ENCODE results near the gene NDUFA11.

NDUFA11 gene

GRCh38 chr19:5937550-5937949 is 34.0 kb upstream of the NDUFA11 start:
- Histone ChIP-seq H3K4me3 (ENCODE audit: low read depth in 1 of 2, low read length in 2 of 2) (no peak overlapping the region), H3K27me3 (ENCODE audit: insufficient read depth, low read length, poor library complexity) (no peaks in the 10 kb centered on the region), H4K20me1 (ENCODE audit: insufficient read depth, low read length) (peaks cover 78% of the 10 kb centered on the region), H3K4me1 (ENCODE audit: insufficient read depth, low read length) (no peaks in the 10 kb centered on the region), H3K9ac (ENCODE audit: low read depth, low read length) (no peak overlapping the region), H3K9me3 (ENCODE audit: insufficient read depth, low read length, severe bottlenecking) (no peaks in the 10 kb centered on the region), H3K27ac (ENCODE audit: low read length) (no peak overlapping the region), H3K4me2 (ENCODE audit: insufficient read depth, low read length) (no peak overlapping the region), H3K36me3 (ENCODE audit: insufficient read depth, low read length) (peaks cover 83% of the 10 kb centered on the region), H3K79me2 (ENCODE audit: insufficient read depth, low read length) (peaks cover 97% of the 10 kb centered on the region), H2AFZ (ENCODE audit: low read depth, low read length) (no peak overlapping the region)
- no peak for DNase-seq
- ATAC-seq (ENCODE audit: insufficient read depth, low read depth): no peak
- no peak for TF ChIP-seq CTCF (IDR thresholded peaks at IDR 0.05; ENCODE audit: borderline replicate concordance, extremely low read depth, low read length, poor library complexity, severe bottlenecking)
- no peak for TF ChIP-seq EZH2 (IDR thresholded peaks at IDR 0.05; ENCODE audit: borderline replicate concordance, low read depth, low read length, severe bottlenecking)

DNA sequence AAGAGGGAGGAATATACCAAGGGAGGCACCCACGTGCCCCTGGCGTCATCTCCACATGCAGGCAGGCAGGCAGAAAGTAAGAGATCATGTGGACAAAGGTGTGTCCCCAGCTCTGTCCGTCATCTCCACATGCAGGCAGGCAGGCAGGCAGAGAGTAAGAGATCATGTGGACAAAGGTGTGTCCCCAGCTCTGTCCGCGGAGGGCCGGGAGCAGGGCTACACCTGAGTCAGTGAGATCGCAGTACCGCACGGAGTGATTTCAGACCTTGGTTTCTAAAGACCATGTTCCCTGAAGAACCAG is 32.7 kb upstream of the NDUFA11 start:
- no peak for ATAC-seq (ENCODE audit: insufficient read depth, low read depth)
- DNase-seq: no peak
- Histone ChIP-seq H3K79me2 (ENCODE audit: insufficient read depth, low read length) (peaks cover 87% of the 10 kb centered on the region), H3K4me1 (ENCODE audit: insufficient read depth, low read length) (no peaks in the 10 kb centered on the region), H3K4me3 (ENCODE audit: low read depth in 1 of 2, low read length in 2 of 2) (no peak overlapping the region), H3K9ac (ENCODE audit: low read depth, low read length) (no peak overlapping the region), H4K20me1 (ENCODE audit: insufficient read depth, low read length) (peaks cover 70% of the 10 kb centered on the region), H3K36me3 (ENCODE audit: insufficient read depth, low read length) (peaks cover 85% of the 10 kb centered on the region), H2AFZ (ENCODE audit: low read depth, low read length) (no peak overlapping the region), H3K27ac (ENCODE audit: low read length) (no peak overlapping the region), H3K27me3 (ENCODE audit: insufficient read depth, low read length, poor library complexity) (no peaks in the 10 kb centered on the region), H3K9me3 (ENCODE audit: insufficient read depth, low read length, severe bottlenecking) (no peaks in the 10 kb centered on the region), H3K4me2 (ENCODE audit: insufficient read depth, low read length) (no peak overlapping the region)
- TF ChIP-seq CTCF (IDR thresholded peaks at IDR 0.05; ENCODE audit: borderline replicate concordance, extremely low read depth, low read length, poor library complexity, severe bottlenecking) (no peak), EZH2 (IDR thresholded peaks at IDR 0.05; ENCODE audit: borderline replicate concordance, low read depth, low read length, severe bottlenecking) (no peak)

GRCh38 chr19:5935473-5936291 is 32.1 kb upstream of the NDUFA11 start:
- Histone ChIP-seq H3K9me3 (ENCODE audit: insufficient read depth, low read length, severe bottlenecking) (no peaks in the 10 kb centered on the region), H3K36me3 (ENCODE audit: insufficient read depth, low read length) (peaks cover 85% of the 10 kb centered on the region), H4K20me1 (ENCODE audit: insufficient read depth, low read length) (peaks cover 70% of the 10 kb centered on the region), H3K4me2 (ENCODE audit: insufficient read depth, low read length) (no peak overlapping the region), H3K4me3 (ENCODE audit: low read depth in 1 of 2, low read length in 2 of 2) (no peak overlapping the region), H3K27ac (ENCODE audit: low read length) (no peak overlapping the region), H2AFZ (ENCODE audit: low read depth, low read length) (no peak overlapping the region), H3K4me1 (ENCODE audit: insufficient read depth, low read length) (no peaks in the 10 kb centered on the region), H3K79me2 (ENCODE audit: insufficient read depth, low read length) (peaks cover 84% of the 10 kb centered on the region), H3K27me3 (ENCODE audit: insufficient read depth, low read length, poor library complexity) (no peaks in the 10 kb centered on the region), H3K9ac (ENCODE audit: low read depth, low read length) (no peak overlapping the region)
- no peak for ATAC-seq (ENCODE audit: insufficient read depth, low read depth)
- TF ChIP-seq EZH2 (IDR thresholded peaks at IDR 0.05; ENCODE audit: borderline replicate concordance, low read depth, low read length, severe bottlenecking) (no peak), CTCF (IDR thresholded peaks at IDR 0.05; ENCODE audit: borderline replicate concordance, extremely low read depth, low read length, poor library complexity, severe bottlenecking) (no peak)
- DNase-seq: no peak

Measured in DND-41 (cell line).